ENCODE results near the gene PTPRE. TPM values are rescaled to one million over a fixed set of nuclear protein-coding genes. Genes with fewer than 3 reads are reported as not detected.
A peak's percentile ranks its signal among the peaks of the same experiment; 100 is the strongest.

Gene PTPRE
- total and polyA plus RNA-seq, 2 of the 4 experiments (the other 2 are of a cell fraction) = 0.34 to 0.54 TPM

DNA sequence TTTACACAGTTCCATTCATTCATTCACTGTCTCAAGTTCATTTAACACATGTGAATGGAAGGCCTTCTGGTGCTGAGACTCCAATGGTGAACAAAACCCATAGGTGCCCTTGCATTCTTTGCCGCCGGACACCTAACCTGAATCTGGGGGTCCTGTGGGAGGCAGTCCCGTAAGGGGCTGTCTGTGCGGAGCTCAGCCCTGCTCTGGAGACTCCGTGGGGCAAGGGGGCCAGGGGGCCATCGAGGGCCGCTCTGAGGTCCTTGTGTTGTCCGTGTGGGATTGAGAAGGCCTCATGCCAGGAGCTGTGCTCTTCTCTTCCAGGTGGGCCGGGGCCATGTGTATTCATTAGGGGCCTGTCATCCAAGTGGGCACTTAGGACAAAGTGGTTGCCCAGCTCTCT, 15.3 kb downstream of the PTPRE start:
- H3K36me3 ChIP-seq (ENCODE audit: control insufficient read depth, insufficient read depth, low read length) = no peaks in the 10 kb centered on the region
- no peak overlapping the region for H3K9ac ChIP-seq (ENCODE audit: low read depth, low read length)
- H3K18ac ChIP-seq (ENCODE audit: low read depth, low read length) = no peak overlapping the region
- no peak overlapping the region for H4K8ac ChIP-seq (ENCODE audit: low read depth in 2 of 2, low read length in 2 of 2)
- H3K4me1 ChIP-seq (ENCODE audit: control insufficient read depth, insufficient read depth, low read length) = peaks cover 5% of the 10 kb centered on the region; the same call in 1 of the 2 replicates
- no peaks in the 10 kb centered on the region for H4K20me1 ChIP-seq (ENCODE audit: insufficient read depth, low read length)
- no peak overlapping the region for H3K56ac ChIP-seq (ENCODE audit: extremely low read depth, insufficient read depth, low read length)
- no peak overlapping the region for H3K4me3 ChIP-seq (ENCODE audit: insufficient read depth, low read depth, low read length)
- no peak overlapping the region for H3K23ac ChIP-seq (ENCODE audit: low read depth, low read length)
- H3K79me1 ChIP-seq (ENCODE audit: low read depth in 1 of 2, low read length in 2 of 2) = no peaks in the 10 kb centered on the region
- in situ Hi-C loops (cut with MboI; ENCODE audit: low sequenced_read_pairs) (no loop called here), intact Hi-C loops (cut with micrococcal nuclease) (no loop called here), dilution Hi-C loops (cut with HindIII; ENCODE audit: low sequenced_read_pairs, unreplicated experiment) (no loop called here)
- no peak overlapping the region for H2BK5ac ChIP-seq (ENCODE audit: low read depth, low read length, poor library complexity, severe bottlenecking)
- no peaks in the 10 kb centered on the region; the same call in 1 of the 2 replicates for H3K9me1 ChIP-seq (ENCODE audit: insufficient read depth, low read length)
- H4K5ac ChIP-seq (ENCODE audit: low read depth, low read length) = no peak overlapping the region
- DNase-seq (no peak), ATAC-seq (ENCODE audit: low read depth) (no peak)
- no peak overlapping the region for H2BK15ac ChIP-seq (ENCODE audit: low read depth, low read length)
- no peak overlapping the region for H3K27ac ChIP-seq (ENCODE audit: insufficient read depth, low read length)
- H3K14ac ChIP-seq (replicated peaks; ENCODE audit: low read depth, low read length) = no peak overlapping the region
- H3K4ac ChIP-seq (ENCODE audit: low read depth, low read length) = no peak overlapping the region
- no peaks in the 10 kb centered on the region for H3K9me3 ChIP-seq (ENCODE audit: control insufficient read depth, insufficient read depth, low read length)
- H2BK20ac ChIP-seq (ENCODE audit: low read depth, low read length) = no peak overlapping the region
- H2AFZ ChIP-seq (replicated peaks; ENCODE audit: low read length, poor library complexity) = no peak overlapping the region
- no peak overlapping the region for H2AK9ac ChIP-seq (replicated peaks; ENCODE audit: low read depth, low read length, poor library complexity)
- H2AK5ac ChIP-seq (ENCODE audit: low read depth, low read length) = peak overlapping the region; percentile 1; the same call in 1 of the 2 replicates
- TF ChIP-seq MAZ (IDR thresholded peaks at IDR 0.05; ENCODE audit: borderline replicate concordance, low read depth, low read length) (no peak), RFX5 (IDR thresholded peaks at IDR 0.05; ENCODE audit: low read depth, low read length) (no peak), RCOR1 (IDR thresholded peaks at IDR 0.05; ENCODE audit: insufficient replicate concordance, low read length) (no peak)
- TF ChIP-seq, protein P1, sequence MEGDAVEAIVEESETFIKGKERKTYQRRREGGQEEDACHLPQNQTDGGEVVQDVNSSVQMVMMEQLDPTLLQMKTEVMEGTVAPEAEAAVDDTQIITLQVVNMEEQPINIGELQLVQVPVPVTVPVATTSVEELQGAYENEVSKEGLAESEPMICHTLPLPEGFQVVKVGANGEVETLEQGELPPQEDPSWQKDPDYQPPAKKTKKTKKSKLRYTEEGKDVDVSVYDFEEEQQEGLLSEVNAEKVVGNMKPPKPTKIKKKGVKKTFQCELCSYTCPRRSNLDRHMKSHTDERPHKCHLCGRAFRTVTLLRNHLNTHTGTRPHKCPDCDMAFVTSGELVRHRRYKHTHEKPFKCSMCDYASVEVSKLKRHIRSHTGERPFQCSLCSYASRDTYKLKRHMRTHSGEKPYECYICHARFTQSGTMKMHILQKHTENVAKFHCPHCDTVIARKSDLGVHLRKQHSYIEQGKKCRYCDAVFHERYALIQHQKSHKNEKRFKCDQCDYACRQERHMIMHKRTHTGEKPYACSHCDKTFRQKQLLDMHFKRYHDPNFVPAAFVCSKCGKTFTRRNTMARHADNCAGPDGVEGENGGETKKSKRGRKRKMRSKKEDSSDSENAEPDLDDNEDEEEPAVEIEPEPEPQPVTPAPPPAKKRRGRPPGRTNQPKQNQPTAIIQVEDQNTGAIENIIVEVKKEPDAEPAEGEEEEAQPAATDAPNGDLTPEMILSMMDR (conservative IDR thresholded peaks at IDR 0.05; ENCODE audit: low read depth, low read length) = no peak
- WGBS, 2 experiments (ENCODE audit: extremely low coverage in 2 of 2, insufficient read length in 1 of 2) = 100% methylated on average over 2 of the region's 9 CpGs; no CpG with 5 or more reads in 1 of the 2 experiments
- CTCF ChIA-PET = interaction anchor here (1.4 kb wide), 1 partner anchor 15 kb away, joined by 4 read pairs; the partner anchor contains the start of gene PTPRE
- POLR2A ChIA-PET (ENCODE audit: unreplicated experiment) = no interaction called here
- no peaks in the 10 kb centered on the region for H3K27me3 ChIP-seq (ENCODE audit: control insufficient read depth, insufficient read depth, low read length)
- no peak overlapping the region for H2BK120ac ChIP-seq (ENCODE audit: low read depth, low read length)
- H4K91ac ChIP-seq (ENCODE audit: insufficient read depth, low read depth, low read length) = no peak overlapping the region
- H3K4me2 ChIP-seq (ENCODE audit: low read depth, low read length) = no peak overlapping the region
- no TSS peak for BruUV-seq (replicated peaks)
